Ureter (tissue), 1 donor: ENCODE data around the gene DNAJA1. TPM values are rescaled to one million over a fixed set of nuclear protein-coding genes. Genes with fewer than 3 reads are reported as not detected.
"Not testable (repeated sequence)": the region's sequence is repeated elsewhere in the genome, so short reads cannot be mapped to it uniquely, and the experiment has no call there.

Source experiments
- DNase-seq: peaks from one replicate; pipeline ENCODE4 v3.0.0-alpha.2; 2020; ENCODE audit warnings: low spot score
- total RNA-seq: library from RNA; stranded (reverse); gene quantifications from one replicate; pipeline ENCODE4 v1.2.4, GENCODE V29; 2023
- donor health status: DM: yes; HTN: yes; CAD: no.

Gene DNAJA1
- total RNA-seq, 1 donor from 2014 or later, result 101 TPM

- DNase-seq, result no peak
These were observed 57.1 kb downstream of the DNAJA1 start for GRCh38 chr9:33082128-33082527.

- no peak for DNase-seq
These were observed 57.7 kb downstream of the DNAJA1 start for GRCh38 chr9:33082538-33083326.

- not testable (repeated sequence) for DNase-seq
These were observed 60.6 kb downstream of the DNAJA1 start for GRCh38 chr9:33085672-33086071.

Other genes starting within 250 kb of the DNAJA1 start
- gene TMEM215, start 241.7 kb upstream of the DNAJA1 start, total RNA-seq, result not detected
- 40.1 TPM for gene APTX, start 23.6 kb upstream of the DNAJA1 start, total RNA-seq
- 22.8 TPM for gene SMU1, start 51.4 kb downstream of the DNAJA1 start, total RNA-seq
- 107 TPM for gene B4GALT1, start 142.1 kb downstream of the DNAJA1 start, total RNA-seq
- not detected for gene SPINK4, start 214.9 kb downstream of the DNAJA1 start, total RNA-seq
- gene BAG1, start 239.4 kb downstream of the DNAJA1 start, total RNA-seq, result 139 TPM
- 53.4 TPM for gene CHMP5, start 239.8 kb downstream of the DNAJA1 start, total RNA-seq